Measurements from ENCODE around the gene YAE1.
A peak's percentile ranks its signal among the peaks of the same experiment; 100 is the strongest.

Gene YAE1

GRCh38 chr7:39554583-39555165 is 11.5 kb upstream of the YAE1 start:
- DNase-seq (ENCODE audit: low read depth in 3 of 3): no peak

GRCh38 chr7:39557222-39557621 is 9.0 kb upstream of the YAE1 start:
- DNase-seq (ENCODE audit: low read depth in 3 of 3): no peak

GRCh38 chr7:39557911-39558310 is 8.3 kb upstream of the YAE1 start:
- DNase-seq (ENCODE audit: low read depth in 3 of 3): no peak

GRCh38 chr7:39560408-39560807 is 5.8 kb upstream of the YAE1 start:
- DNase-seq (ENCODE audit: low read depth in 3 of 3): no peak

- no peak for DNase-seq (ENCODE audit: low read depth in 3 of 3)
These were observed 5.2 kb upstream of the YAE1 start for GRCh38 chr7:39560997-39561396.

GRCh38 chr7:39565538-39565937 is 666 bp upstream of the YAE1 start:
- DNase-seq (ENCODE audit: low read depth in 3 of 3): no peak

GRCh38 chr7:39567294-39567693 is 1.1 kb downstream of the YAE1 start:
- DNase-seq (ENCODE audit: low read depth in 3 of 3): no peak

GRCh38 chr7:39574673-39575349 is 8.6 kb downstream of the YAE1 start:
- DNase-seq (ENCODE audit: low read depth in 3 of 3): no peak

GRCh38 chr7:39577229-39577874 is 11.1 kb downstream of the YAE1 start:
- no peak for DNase-seq (ENCODE audit: low read depth in 3 of 3)

- DNase-seq (ENCODE audit: low read depth in 3 of 3): peak; percentile 41 to 71 (median 41)
These were observed 14.1 kb downstream of the YAE1 start for GRCh38 chr7:39580149-39580874.

- no peak for DNase-seq (ENCODE audit: low read depth in 3 of 3)
These were observed 16.3 kb downstream of the YAE1 start for GRCh38 chr7:39582536-39582935.

GRCh38 chr7:39583539-39583938 is 17.3 kb downstream of the YAE1 start:
- DNase-seq (ENCODE audit: low read depth in 3 of 3): no peak

- DNase-seq (ENCODE audit: low read depth in 3 of 3): no peak
These were observed 21.2 kb downstream of the YAE1 start for GRCh38 chr7:39587393-39587792.

GRCh38 chr7:39588416-39588815 is 22.2 kb downstream of the YAE1 start:
- DNase-seq (ENCODE audit: low read depth in 3 of 3): no peak

GRCh38 chr7:39589323-39590111 is 23.3 kb downstream of the YAE1 start:
- DNase-seq (ENCODE audit: low read depth in 3 of 3): peak in 2 of 3 experiments; percentile 28 to 60

GRCh38 chr7:39592586-39592985 is 26.4 kb downstream of the YAE1 start:
- no peak for DNase-seq (ENCODE audit: low read depth in 3 of 3)

- no peak for DNase-seq (ENCODE audit: low read depth in 3 of 3)
These were observed 28.9 kb downstream of the YAE1 start for GRCh38 chr7:39594988-39595620.

GRCh38 chr7:39602351-39602750 is 36.1 kb downstream of the YAE1 start:
- DNase-seq (ENCODE audit: low read depth in 3 of 3): no peak

- DNase-seq (ENCODE audit: low read depth in 3 of 3): no peak
These were observed 37.7 kb downstream of the YAE1 start for GRCh38 chr7:39603924-39604323.

GRCh38 chr7:39605087-39605486 is 38.9 kb downstream of the YAE1 start:
- no peak for DNase-seq (ENCODE audit: low read depth in 3 of 3)

- DNase-seq (ENCODE audit: low read depth in 3 of 3): no peak
These were observed 40.1 kb downstream of the YAE1 start for GRCh38 chr7:39606352-39606751.
